GF-D8 (cell line): Measurements from ENCODE around the gene FAM234B.
"Not testable (repeated sequence)": the region's sequence is repeated elsewhere in the genome, so short reads cannot be mapped to it uniquely, and the experiment has no call there.

ENCODE experiments used
- DNase-seq: peaks from one replicate; lab custom pipeline; 2025; lab: John Stamatoyannopoulos, UW

FAM234B gene

DNA sequence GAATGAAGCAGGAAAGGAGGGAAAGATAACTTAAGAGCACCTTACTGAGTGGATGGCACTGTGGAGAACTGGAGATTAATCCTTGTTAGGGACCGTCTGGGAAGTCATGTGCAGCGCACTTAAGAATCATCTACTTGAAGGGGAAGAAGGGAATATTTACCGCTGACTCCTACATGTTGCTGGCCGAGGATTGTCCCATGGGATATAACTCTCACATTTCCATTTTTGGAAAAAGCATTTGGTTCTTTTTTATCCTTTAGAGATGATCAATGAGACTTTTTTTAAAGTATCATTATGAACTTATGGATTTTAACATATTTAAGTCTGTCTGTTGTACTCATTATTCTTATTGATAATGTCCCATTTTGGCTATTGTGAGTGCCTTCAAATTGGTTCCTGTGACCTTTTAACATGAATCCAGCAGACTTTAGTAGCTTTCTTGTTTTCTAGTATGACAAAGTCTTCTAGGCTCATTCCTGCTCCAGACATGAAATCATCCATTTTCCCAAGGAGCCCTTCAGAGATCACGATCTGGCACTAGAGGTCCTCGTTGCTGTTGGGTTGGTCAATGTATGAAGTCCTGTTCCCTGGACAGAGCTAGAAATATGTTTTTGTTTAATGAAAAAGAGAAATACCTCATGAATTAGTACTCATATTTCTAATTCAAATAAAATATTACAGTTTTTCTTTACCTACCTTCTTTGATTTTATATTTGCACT is 20.2 kb upstream of the FAM234B start:
- no peak for DNase-seq

DNA sequence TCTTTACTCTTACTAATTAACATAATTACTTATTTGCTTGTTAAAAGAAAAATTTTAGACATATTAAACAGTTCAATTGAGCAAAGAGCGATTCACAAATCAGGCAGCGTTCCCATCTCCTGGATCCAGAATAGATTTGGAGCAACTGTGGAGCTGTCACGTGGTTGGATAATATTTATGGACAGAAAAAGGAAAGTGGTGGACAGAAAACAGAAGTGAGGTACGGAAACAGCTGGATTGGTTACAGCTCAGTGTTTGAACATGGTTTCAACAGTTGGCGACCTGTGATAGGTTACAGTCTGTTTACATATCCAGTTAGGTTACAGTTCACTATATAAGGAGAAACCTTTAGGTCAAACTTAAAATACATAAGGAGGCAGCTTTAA is 19.7 kb upstream of the FAM234B start:
- no peak for DNase-seq

DNA sequence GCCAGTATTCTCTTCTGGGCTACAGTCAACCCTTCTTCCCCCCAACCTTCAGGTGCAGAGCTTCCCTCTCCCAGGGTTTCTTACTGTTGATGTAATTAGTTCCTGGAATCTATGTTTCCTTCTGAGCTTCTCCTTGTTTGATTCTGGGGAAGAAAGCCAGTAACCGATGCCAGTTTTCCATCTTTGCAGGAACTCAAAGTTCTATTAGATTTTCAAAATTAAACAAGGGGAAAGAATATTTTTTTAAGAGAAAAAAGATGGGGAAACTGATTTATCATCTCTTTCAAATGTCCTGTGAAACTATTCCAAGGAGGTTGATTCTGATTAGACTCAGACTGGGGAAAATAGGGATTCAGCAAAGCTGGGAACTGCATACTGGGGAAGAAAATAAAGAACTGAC is 17.9 kb upstream of the FAM234B start:
- no peak for DNase-seq

DNA sequence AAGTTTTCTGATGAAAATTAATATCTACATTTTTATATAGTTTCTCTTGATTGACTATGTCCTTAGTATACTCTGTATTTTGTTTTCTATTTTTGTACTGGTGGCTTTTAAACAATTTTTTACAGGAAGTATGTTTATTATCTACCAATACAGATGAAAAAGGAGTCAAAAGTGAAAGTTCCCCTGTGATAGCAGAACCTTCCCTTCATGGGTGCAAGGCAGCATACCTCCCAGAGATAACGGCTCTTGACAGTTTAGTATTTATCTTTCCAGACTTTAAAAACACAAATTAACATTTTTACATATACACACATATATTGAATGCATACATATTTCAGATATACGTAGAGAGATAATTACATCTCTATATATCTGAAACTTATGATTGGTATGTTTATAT is 17.1 kb upstream of the FAM234B start:
- DNase-seq: no peak

DNA sequence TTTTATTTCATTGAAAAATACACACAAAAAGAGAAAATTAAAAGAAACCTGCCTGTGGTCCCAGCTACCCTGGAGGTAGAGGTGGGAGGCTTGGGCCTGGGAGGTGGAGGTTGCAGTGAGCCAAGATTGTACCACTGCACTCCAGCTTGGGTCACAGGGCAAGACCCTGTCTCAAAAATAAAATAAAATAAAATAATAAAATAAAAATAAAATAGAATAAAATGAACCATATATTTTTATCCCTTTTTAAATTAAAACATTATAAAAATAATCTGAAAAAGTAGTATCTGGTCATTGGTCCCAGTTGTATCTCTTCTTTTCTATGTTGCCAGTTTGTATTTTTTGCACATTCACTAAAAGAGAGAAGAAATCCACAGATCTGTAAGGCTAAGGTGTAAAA is 16.7 kb upstream of the FAM234B start:
- no peak for DNase-seq

DNA sequence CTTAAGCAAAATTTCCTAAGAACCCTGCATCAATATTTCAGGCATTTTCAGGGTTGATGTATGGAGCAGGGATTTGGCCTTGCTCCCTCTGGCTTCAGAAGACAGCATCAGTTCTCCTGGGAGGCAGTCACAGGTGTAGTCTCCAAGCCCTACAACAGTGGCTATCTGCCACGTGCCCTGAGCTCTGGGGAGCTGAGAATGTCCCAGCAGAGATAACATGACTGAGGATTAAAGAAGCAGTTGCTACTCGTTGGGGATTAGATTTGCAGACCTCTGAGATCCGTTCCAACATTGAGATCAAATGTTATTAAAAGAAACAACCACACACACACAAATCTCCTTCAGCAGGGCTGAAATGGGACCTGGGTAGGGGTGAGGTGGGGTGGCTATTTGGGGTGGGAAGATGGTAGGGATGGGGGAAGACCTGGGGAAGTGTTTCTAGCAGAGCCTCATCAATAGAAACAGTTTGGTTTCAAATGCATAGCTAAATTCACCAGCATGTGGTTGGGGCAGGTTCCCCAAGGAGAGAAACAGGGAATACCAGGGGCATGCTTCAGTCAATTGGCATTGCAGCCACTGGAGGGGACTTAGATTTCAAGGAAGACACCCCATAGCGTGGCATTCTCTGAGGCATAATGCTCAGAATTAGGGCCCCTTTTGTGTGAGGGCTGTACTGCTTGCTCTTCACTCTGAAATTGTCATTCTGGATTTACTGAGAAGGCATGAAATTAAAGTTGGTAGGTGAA is 15.2 kb upstream of the FAM234B start:
- DNase-seq: no peak

DNA sequence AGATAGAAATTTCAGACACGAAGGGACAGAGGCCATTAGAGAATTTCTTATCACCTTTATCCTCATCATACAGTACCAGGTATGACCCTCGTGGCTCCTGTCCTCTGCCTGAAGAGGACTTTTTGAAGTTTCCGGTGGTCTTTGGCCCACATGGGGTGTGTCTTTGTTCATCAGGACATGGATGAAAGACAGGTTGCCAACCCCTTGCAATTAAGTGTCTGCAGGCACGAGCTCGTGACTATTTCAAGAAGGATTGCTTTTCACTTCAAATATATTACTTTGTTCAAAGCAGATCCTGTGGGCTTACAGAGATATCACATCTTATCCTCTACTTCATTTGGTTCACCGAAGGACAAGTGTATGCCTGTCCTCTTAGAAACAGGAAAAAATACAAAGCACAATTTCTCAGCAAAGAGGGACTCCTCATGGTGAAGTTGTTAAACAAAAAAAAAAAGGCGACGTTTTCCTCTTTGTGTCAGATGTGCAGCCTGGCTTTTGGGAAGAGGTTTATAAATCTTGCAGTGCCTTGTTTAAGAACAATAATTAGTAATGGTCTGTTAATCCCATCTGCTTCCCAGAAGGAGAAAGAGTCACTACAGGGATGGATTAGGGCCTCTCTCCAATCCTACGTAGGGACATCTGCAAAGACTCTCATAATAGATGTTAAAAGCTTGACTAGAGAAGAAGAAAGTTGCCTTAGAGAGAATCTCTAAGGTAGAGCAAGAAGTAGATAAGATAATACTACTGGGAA is 13.5 kb upstream of the FAM234B start:
- no peak for DNase-seq

DNA sequence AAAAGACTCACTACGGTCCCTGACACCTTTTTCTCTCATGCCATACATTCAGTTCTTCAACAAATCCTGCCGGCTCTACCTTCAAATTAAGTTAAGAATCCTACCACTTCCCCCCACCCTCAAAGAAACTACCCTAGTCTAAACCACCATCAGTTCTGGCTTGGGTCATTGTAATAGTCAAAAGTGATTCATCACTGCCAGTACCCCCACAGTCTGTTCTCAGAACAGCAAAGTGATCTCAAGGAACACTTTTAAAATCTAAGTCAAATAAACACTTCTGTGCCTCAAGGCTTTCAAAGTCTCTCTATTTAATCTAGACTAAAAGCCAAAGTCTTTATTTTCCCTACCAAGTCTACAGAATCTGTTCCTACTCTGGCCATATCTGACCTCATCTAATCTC is 12.0 kb upstream of the FAM234B start:
- DNase-seq: no peak

DNA sequence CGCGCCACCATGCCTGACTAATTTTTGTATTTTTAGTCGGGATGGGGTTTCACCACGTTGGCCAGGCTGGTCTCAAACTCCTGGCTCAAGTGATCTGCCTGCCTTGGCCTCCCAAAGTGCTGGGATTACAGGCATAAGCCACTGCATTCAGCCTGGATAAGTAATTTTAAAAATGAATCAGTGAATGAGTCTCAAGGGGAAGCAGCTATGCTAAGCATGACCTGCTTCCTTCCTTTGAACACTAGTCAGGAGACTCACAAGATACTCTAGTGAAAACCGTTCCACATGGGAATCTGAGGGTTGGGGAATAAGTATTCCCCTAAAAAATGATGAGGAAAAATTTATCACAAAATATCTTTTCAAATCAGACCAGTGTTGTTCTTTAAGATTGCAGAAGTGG is 10.7 kb upstream of the FAM234B start:
- no peak for DNase-seq

DNA sequence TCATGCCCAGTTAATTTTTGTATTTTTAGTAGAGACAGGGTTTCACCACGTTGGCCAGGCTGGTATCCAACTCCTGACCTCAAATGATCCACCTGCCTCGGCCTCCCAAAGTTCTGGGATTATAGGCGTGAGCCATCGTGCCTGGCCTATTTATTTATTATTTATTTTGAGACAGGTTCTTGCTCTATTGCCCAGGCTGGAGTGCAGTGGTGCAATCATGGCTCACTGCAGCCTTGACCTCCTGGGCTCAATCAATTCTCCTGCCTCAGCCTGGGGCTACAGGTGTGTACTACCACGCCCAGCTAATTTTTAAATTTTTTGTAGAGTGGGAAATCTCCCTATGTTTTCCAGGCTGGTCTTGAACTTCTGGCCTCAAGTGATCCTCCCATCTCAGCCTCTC is 8.8 kb upstream of the FAM234B start:
- not testable (repeated sequence) for DNase-seq

DNA sequence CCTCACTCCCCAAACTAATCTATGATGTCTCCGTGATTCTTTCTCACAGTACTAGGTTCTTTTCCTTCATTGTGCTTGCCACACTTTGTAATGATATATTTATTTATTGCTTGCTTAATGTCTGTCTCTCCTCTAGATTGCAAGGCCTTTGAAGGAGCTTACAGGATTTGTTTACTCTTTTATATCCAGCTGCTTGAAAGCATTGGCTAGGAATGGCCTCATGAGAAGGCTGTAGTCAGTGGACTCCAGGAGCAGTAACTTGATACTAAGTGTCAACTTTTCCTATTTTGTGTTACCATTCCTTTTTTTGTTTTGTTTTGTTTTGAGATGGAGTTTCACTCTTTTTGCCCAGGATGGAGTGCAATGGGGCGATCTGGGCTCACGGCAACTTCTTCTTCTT is 7.3 kb upstream of the FAM234B start:
- no peak for DNase-seq

DNA sequence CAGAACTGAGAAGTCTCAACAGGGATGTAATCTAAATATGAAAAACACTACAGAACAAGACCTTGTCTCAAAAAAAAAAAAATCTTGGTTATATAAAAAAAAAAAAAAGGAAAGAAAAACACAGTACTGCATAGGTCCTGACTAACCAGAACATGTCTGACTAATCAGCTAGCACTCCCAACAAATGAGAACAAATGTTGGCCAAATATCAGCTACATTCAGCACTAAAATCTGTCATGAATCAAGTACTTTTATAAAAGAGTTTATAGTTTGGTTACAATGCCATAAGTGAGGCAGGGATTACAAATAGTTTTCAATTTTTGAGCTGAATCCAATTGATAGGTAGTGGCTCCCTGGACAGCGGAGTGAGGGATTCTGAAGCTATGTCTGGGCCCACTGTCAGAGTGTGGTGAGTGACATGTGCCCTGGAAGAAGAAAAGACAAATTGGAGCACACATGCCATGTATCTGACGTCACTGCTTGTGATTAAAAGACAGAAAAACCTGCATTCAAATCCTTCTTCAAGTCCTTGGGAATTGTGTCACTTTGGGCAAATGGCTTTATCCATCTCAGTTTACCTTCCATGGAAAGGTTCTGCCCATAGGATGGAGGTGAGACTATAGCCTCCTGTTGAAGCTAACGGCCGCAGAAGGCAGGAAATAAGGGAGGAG is 5.6 kb upstream of the FAM234B start:
- no peak for DNase-seq

DNA sequence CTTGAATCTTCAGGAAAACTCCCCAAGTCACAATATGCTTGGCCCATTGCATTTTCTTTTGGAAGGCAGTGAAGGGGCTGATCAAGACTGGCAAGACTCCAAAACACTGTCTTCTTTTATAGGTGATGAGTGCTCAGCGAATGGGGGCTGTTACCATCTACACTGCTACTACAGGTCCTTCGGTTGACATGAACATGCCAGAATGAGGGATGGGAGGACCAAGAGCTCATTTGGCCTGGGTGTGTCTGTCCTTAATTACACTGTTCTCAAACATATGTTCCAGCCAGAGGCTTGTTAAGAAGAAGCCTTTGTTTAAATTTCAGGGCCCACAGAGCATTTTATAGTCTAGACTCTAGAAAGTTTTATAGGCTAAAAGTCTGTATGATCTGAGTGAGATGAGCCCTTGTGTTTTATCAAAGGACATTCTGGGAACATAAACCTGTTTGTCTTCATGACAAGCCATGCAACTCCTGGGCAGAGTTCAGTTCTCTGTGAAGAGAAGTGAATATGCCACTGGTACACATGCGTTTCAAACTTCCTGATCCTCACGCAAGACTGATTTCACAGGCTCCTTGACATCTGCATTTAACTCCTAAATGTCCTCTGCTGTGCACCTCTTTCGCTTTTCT is 4.7 kb upstream of the FAM234B start:
- DNase-seq: no peak

DNA sequence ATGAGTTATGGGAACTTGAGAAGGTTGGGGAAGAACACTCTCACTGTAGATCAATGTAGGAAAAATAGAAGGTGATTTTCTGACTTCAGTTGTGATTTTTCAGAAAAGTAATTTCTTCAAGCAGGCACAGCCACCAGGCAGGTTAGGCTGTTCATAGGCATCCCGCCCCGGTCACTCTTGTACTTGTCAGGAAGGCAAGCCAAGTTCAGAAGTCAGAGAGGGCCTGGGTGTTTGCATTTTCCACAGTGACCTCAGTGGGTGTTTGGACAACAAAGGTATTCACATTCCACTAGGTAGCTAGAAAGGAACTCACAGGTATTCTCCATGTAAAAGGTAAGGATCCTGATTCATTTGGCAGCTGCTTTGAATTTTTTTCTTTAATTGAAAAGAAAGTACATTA is 3.0 kb upstream of the FAM234B start:
- no peak for DNase-seq

DNA sequence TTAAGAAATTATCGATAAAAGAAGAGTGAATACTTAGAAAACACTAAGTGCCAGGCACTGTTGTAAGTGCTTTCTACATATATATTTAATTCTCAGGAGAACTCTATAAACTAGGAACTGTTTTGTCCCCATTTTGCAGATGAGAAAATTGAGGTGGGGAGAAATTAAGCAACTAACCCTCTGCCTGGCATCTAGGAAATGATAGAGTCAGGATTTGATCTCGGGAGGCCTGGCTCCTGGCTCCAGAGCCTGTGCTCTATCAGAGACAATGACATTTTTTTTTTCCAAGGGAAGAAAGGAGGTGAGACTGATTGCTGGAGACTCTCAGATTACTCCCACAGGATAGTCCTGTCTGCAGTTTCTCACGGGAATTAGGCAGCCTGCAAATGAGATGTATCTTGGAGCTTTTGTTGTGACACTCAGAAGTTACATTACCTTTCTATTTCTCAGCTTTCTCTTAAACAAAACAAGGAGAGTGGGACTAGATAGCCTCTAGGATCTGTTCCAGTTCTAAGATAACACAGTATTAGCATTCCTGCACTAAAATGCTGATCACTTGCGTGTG is 1.4 kb upstream of the FAM234B start:
- no peak for DNase-seq

DNA sequence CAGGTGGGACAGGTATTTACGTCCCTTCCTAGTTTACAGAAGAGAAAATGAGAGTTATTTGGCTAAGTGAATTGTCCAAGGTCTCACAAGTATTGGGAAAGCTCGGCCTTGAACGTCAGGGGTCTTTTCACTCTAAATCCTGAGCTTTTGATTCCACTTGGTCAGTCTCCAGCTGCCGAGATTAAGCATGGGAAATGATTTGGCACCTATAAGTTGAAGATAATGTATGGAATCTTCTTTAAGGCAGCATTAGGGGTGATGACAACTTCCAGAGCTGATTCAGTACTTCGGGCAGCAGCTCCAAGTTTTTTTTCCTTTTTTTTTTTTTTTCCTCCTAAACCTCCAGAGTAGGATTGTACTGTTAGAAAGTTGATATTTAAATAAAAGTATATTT is 722 bp downstream of the FAM234B start:
- DNase-seq: no peak

DNA sequence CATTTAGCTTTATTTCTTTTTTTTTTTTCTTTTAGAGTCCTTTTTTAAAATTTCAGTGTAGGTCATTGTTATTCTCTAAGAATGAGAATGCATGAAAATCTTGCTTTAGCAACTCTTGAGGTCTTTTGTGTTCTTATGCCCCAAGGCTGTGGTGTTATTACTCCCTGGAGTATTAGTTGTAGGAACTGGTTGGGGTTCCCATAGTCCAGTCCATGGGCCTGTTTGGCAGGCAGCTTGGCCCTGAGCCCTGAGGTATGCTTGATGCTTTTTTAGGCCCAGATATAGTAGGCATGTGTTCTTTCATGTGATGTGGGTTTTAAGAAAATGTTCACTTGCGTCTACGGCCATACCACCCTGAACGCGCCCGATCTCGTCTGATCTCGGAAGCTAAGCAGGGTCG is 1.6 kb downstream of the FAM234B start:
- DNase-seq: no peak

DNA sequence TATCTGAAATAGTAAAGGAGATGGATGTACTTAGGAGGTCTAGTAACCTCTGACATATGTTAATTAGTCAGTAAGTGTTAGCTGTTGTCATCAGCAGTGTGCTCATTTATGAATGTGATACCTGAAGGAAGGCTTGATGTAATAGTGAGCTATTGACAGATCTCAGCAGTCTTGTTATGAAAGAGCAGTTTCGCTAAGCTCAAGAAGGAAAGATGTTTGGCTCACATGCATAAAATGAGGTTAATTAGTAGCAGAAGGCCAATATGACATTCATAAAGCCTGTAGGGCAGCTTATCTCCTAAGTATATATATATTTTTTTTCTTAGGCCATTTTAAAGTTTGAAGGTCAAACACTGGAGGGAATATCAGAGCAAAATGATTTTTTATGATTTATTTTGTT is 2.8 kb downstream of the FAM234B start:
- DNase-seq: no peak

DNA sequence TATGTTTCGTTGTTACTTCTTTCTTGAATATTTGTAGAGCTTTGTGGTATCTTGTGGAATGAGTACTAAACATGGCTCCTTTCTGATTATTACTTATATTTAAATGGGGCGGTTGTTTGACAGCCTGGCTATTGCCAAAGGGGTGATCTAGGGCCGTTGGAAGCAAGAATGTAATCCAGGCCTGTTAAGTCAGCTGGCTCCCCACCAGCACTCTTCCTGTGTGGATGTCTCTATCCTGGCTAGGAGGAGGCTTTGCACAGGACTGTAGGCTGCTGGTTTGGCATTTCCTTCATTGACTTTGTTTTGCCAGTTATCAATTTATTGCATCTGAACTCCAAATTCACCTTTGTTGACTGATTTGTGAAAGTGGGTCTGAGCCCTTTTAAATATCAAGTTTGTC is 5.6 kb downstream of the FAM234B start:
- no peak for DNase-seq

DNA sequence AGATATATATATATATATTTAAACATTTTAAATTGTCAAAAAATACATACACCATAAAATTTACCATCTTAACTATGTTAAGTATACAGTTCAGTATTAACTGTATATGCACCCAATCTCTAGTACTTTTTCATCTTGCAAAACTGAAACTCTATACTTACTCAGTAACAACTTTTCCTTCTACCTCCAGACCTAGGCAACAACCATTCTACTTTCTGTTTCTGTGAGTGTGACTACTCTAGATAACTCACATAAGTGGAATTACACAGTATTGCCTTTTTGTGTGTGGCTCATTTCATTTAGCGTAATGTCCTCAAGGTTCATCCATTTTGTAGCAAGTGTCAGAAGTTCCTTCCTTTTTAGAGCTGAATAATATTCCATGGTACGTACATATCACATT is 8.2 kb downstream of the FAM234B start:
- no peak for DNase-seq

DNA sequence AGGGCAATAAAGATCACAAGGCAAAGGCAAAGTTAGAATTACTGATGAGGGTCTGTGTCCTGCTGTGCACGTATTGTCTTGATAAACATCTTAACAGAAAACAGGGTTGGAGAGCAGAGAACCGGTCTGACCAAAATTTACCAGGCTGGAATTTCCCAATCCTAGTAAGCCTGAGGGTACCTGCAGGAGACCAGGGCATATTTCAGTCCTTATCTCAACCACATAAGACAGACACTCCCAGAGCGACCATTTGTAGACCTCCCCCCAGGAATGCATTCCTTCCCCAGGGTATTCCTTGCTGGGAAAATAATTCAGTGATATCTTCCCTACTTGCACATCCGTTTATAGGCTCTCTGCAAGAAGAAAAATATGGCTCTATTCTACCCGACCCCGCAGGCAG is 9.4 kb downstream of the FAM234B start:
- not testable (repeated sequence) for DNase-seq

DNA sequence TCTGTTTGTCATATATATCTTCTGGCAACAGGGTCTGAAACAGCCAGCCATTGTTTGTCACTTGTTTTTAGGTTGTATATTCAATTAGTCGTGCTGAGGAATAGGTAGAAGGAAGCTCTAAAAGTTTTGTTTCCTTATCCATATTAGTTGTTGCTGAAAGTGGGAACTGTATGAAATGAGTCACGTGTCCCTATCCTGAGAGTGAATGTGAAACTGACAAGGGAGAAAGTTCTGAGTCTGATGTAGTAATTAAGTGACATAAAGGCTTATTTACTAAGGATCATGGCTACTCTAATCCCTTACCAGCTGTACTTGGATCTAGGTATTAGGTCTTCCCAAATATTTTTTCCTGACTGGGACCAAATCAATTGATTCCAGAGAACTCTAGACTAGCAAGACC is 16.4 kb downstream of the FAM234B start:
- no peak for DNase-seq
